OCI-LY3 (cell line): ENCODE data around the gene NES.

Source experiments
- H2AFZ ChIP-seq: fragments of 200-600, 300-600 bp; shearing (Covaris generic); 2 replicates; pipeline ENCODE4 v1.6.0; 2014; ENCODE audit warnings: antibody characterized with exemption, low read depth, low read length
- H3K27ac ChIP-seq: fragments of 200-600, 300-600 bp; sonication (generic); 2 replicates; pipeline ENCODE4 v1.5.1; 2014; ENCODE audit warnings: mild to moderate bottlenecking, low read length, moderate library complexity, mixed read lengths
- H3K27me3 ChIP-seq: fragments of 200-600, 300-600 bp; sonication (generic); 2 replicates; pipeline ENCODE4 v1.6.1; 2014; ENCODE audit warnings: low read depth, low read length, mixed read lengths
- H3K36me3 ChIP-seq: fragments of 200-600, 300-600 bp; sonication (generic); replicated peaks from 2 replicates; pipeline ENCODE3; 2014; ENCODE audit warnings: low read depth, low read length, mixed read lengths
- H3K4me1 ChIP-seq: fragments of 300-600, 200-600 bp; sonication (generic); 2 replicates; pipeline ENCODE4 v1.6.1; 2014; ENCODE audit warnings: low read length, mixed read lengths
- H3K4me2 ChIP-seq: fragments of 200-600, 300-600 bp; sonication (generic); 2 replicates; pipeline ENCODE4 v1.6.1; 2014; ENCODE audit warnings: low read length, mixed read lengths
- H3K4me3 ChIP-seq: fragments of 300-600, 200-600 bp; sonication (generic); 2 replicates; pipeline ENCODE4 v1.5.1; 2014; ENCODE audit warnings: antibody characterized with exemption, mild to moderate bottlenecking, low read length, moderate library complexity
- H3K79me2 ChIP-seq: fragments of 300-600, 200-600 bp; shearing (Covaris generic); 2 replicates; pipeline ENCODE4 v1.6.1; 2014; ENCODE audit warnings: mild to moderate bottlenecking, low read length, mixed read lengths
- H3K9ac ChIP-seq: fragments of 300-600, 200-600 bp; shearing (Covaris generic); 2 replicates; pipeline ENCODE4 v1.6.0; 2014; ENCODE audit warnings: mild to moderate bottlenecking, low read length, moderate library complexity
- H3K9me3 ChIP-seq: fragments of 200-600, 300-600 bp; shearing (Covaris generic); 2 replicates; pipeline ENCODE4 v1.6.1; 2014; ENCODE audit warnings: low read length, mixed read lengths; ENCODE audit not compliant: insufficient read depth
- H4K20me1 ChIP-seq: fragments of 200-600, 300-600 bp; sonication (generic); 2 replicates; pipeline ENCODE4 v1.6.1; 2016; ENCODE audit warnings: low read length, mixed read lengths; ENCODE audit not compliant: insufficient read depth
- CTCF ChIP-seq: fragments of 200-600, 300-600 bp; sonication (generic); IDR thresholded peaks from 2 replicates; pipeline ENCODE4 v1.5.1; 2014; ENCODE audit warnings: antibody characterized with exemption, low read length, low read depth
- EZH2phosphoT487 ChIP-seq: fragments of 200-600 bp; shearing (Covaris generic); IDR thresholded peaks from 2 replicates; pipeline ENCODE4 v1.6.1; 2018; ENCODE audit warnings: antibody characterized with exemption, mixed run types, low read depth

Gene NES

DNA sequence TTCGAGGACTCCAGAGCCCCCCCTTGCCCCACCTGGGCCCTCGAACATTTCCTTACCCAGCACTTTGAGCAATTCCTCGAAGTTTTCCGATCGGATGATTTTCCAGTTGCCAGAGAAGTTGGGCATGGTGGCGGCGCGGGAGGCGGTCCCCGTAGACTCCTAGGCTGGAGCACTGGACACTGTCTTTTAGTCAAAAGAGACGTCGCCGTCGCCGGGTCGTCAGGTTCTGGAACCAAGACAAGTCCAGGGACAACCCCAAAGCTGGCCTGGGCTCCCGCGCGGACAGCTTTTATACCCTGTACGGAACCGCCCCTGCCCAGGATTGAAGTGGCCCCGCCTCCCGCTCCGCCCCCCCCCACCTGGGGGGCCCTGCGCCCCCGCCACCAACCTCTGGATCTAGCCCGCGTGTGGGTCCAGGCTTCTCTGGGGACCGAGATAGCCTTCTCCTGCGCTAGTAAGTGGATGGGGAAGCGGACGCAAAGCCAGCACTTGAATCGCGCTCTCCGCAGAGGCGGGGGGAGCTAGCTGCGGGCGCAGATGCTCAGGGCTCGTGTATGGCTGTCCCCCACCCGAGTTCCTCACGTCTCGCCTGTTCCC, 28.2 kb upstream of the NES start, which contains the start of gene CRABP2:
Gene CRABP2 (minus strand): TSS at position 263 of the 597 bp plus-strand sequence. CDS start 137 bp downstream, at position 126.
- Histone ChIP-seq H3K79me2 (no peaks in the 10 kb centered on the region), H3K4me3 (peak within 1 kb of the TSS; percentile 83), H3K9me3 (no peaks in the 10 kb centered on the region), H4K20me1 (no peaks in the 10 kb centered on the region), H3K4me1 (peaks cover 10% of the 10 kb centered on the region; the same call in 1 of the 2 replicates), H3K27me3 (peaks cover 21% of the 10 kb centered on the region), H3K36me3 (no peaks in the 10 kb centered on the region), H3K4me2 (peak within 1 kb of the TSS; percentile 97), H3K27ac (no peak within 1 kb of the TSS), H3K9ac (peak within 1 kb of the TSS; percentile 65), H2AFZ (peak within 1 kb of the TSS; percentile 95)
- TF ChIP-seq EZH2phosphoT487 (no peak), CTCF (no peak)

DNA sequence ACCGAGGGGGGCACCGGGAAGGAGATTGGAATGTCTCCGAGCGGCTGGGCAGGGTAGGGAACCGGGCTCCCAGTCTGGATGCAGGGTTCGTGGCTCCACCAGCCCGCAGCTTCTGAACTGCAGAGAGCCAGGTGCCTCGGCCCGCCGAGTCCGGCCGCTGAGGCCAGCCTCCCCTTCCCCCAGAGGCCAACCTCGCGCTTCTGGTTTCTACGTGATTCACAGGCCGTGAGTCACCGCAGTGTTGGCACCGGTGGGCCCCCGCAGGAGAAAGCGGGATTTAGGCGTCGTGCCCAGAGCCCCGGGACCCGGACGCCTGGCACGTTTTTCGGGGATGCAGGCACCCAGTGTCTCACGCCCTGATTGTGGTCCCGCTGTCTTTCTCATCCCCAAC, 27.7 kb upstream of the NES start:
- Histone ChIP-seq H3K79me2 (no peaks in the 10 kb centered on the region), H3K4me2 (no peak overlapping the region), H3K9me3 (no peaks in the 10 kb centered on the region), H3K9ac (no peak overlapping the region), H3K27ac (no peak overlapping the region), H2AFZ (no peak overlapping the region), H3K4me1 (peaks cover 10% of the 10 kb centered on the region; the same call in 1 of the 2 replicates), H3K36me3 (no peaks in the 10 kb centered on the region), H3K27me3 (peaks cover 21% of the 10 kb centered on the region), H3K4me3 (no peak overlapping the region), H4K20me1 (no peaks in the 10 kb centered on the region)
- TF ChIP-seq CTCF: no peak

- no peaks in the 10 kb centered on the region for H3K36me3 ChIP-seq
- H3K27ac ChIP-seq: no peak overlapping the region
- no peaks in the 10 kb centered on the region for H4K20me1 ChIP-seq
- H3K4me2 ChIP-seq: no peak overlapping the region
- no peaks in the 10 kb centered on the region for H3K79me2 ChIP-seq
- TF ChIP-seq EZH2phosphoT487 (no peak), CTCF (no peak)
- no peak overlapping the region for H2AFZ ChIP-seq
- H3K4me1 ChIP-seq: peaks cover 10% of the 10 kb centered on the region; the same call in 1 of the 2 replicates
- H3K4me3 ChIP-seq: no peak overlapping the region
- peaks cover 21% of the 10 kb centered on the region for H3K27me3 ChIP-seq
- H3K9me3 ChIP-seq: no peaks in the 10 kb centered on the region
- H3K9ac ChIP-seq: no peak overlapping the region
Measured at GRCh38 chr1:156704166-156704711, 27.0 kb upstream of the NES start.

DNA sequence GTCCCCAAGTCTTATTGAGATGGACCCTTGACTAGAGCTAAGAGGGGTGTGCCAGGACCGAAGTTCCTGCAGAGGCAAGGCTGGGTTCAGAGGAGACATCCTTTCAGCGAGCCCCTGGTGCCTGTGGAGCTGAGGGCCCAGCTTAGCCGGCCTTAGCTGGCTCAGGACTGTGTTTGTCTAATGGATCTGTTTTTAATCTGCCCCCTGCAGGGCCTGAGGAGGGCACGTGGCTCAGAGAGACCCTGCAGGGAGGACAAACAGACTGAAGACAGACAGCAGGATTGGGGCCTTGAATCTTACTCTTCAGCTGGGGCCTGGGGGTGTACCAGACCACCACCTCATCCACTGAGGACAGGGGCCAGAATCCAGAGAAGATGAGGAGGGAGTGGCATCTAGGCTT, 26.5 kb upstream of the NES start:
- no peak overlapping the region for H3K4me3 ChIP-seq
- no peak overlapping the region for H2AFZ ChIP-seq
- peaks cover 21% of the 10 kb centered on the region for H3K27me3 ChIP-seq
- H3K4me2 ChIP-seq: no peak overlapping the region
- H3K9me3 ChIP-seq: no peaks in the 10 kb centered on the region
- no peak overlapping the region for H3K27ac ChIP-seq
- TF ChIP-seq CTCF (peak; percentile 9; the same call in 1 of the 2 replicates), EZH2phosphoT487 (no peak)
- H3K9ac ChIP-seq: no peak overlapping the region
- H4K20me1 ChIP-seq: no peaks in the 10 kb centered on the region
- H3K4me1 ChIP-seq: peaks cover 10% of the 10 kb centered on the region; the same call in 1 of the 2 replicates
- H3K36me3 ChIP-seq: no peaks in the 10 kb centered on the region
- no peaks in the 10 kb centered on the region for H3K79me2 ChIP-seq
